HFFc6 (cell line): Measurements from ENCODE around the gene DPH5. TPM values are rescaled to one million over a fixed set of nuclear protein-coding genes. Genes with fewer than 3 reads are reported as not detected.

ENCODE experiments used
- DNase-seq: peaks from one replicate; pipeline ENCODE4 v3.0.0-alpha.2; 2018
- H3K27ac Mint-ChIP-seq: 2 replicates; pipeline ENCODE4 v1.8.0; 2020; ENCODE audit warnings: mild to moderate bottlenecking, mixed read lengths
- H3K27me3 Mint-ChIP-seq: 2 replicates; pipeline ENCODE4 v1.8.0; 2021; ENCODE audit warnings: mild to moderate bottlenecking, moderate library complexity, mixed read lengths; ENCODE audit not compliant: insufficient read depth
- H3K36me3 Mint-ChIP-seq: 2 replicates; pipeline ENCODE4 v1.8.0; 2021; ENCODE audit warnings: low read depth, mixed read lengths
- H3K4me1 Mint-ChIP-seq: 2 replicates; pipeline ENCODE4 v1.8.0; 2020; ENCODE audit warnings: low read depth, mixed read lengths
- H3K4me3 Mint-ChIP-seq: 2 replicates; pipeline ENCODE4 v1.8.0; 2020; ENCODE audit warnings: mild to moderate bottlenecking, moderate library complexity, mixed read lengths
- H3K9me3 Mint-ChIP-seq: 2 replicates; pipeline ENCODE4 v1.8.0; 2020; ENCODE audit warnings: mild to moderate bottlenecking, mixed read lengths
- total RNA-seq, 6 experiments: library from RNA; stranded (reverse); fragmentation: NEBNext Ultra II Directional; extraction: Animal tissue kit (Norgen Biotek cat#: 25700); gene quantifications; 2 replicates in 1 of 6; 3 replicates in 5 of 6; pipeline ENCODE4 v1.2.3, GENCODE V29; 2021
- TF ChIP-seq, protein P1 (sequence below): fragments of 200-600 bp; sonication (generic); IDR thresholded peaks from 2 replicates; pipeline ENCODE4 v1.5.0; 2021; ENCODE audit warnings: antibody characterized with exemption, mild to moderate bottlenecking

DPH5 gene
- total RNA-seq, 6 experiments from 2014 or later, result 38.1 to 49.8 (median 39.3) TPM

- Mint-ChIP-seq H3K4me3 (no peak overlapping the region), H3K27ac (no peak overlapping the region), H3K36me3 (no peaks in the 10 kb centered on the region; the same call in 1 of the 2 replicates), H3K4me1 (peaks cover 6% of the 10 kb centered on the region; the same call in 1 of the 2 replicates), H3K27me3 (no peaks in the 10 kb centered on the region), H3K9me3 (no peaks in the 10 kb centered on the region)
- no peak for DNase-seq
- TF ChIP-seq, protein P1, sequence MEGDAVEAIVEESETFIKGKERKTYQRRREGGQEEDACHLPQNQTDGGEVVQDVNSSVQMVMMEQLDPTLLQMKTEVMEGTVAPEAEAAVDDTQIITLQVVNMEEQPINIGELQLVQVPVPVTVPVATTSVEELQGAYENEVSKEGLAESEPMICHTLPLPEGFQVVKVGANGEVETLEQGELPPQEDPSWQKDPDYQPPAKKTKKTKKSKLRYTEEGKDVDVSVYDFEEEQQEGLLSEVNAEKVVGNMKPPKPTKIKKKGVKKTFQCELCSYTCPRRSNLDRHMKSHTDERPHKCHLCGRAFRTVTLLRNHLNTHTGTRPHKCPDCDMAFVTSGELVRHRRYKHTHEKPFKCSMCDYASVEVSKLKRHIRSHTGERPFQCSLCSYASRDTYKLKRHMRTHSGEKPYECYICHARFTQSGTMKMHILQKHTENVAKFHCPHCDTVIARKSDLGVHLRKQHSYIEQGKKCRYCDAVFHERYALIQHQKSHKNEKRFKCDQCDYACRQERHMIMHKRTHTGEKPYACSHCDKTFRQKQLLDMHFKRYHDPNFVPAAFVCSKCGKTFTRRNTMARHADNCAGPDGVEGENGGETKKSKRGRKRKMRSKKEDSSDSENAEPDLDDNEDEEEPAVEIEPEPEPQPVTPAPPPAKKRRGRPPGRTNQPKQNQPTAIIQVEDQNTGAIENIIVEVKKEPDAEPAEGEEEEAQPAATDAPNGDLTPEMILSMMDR, result no peak
Measured at GRCh38 chr1:101066260-101066936, 40.8 kb upstream of the DPH5 start.

DNA sequence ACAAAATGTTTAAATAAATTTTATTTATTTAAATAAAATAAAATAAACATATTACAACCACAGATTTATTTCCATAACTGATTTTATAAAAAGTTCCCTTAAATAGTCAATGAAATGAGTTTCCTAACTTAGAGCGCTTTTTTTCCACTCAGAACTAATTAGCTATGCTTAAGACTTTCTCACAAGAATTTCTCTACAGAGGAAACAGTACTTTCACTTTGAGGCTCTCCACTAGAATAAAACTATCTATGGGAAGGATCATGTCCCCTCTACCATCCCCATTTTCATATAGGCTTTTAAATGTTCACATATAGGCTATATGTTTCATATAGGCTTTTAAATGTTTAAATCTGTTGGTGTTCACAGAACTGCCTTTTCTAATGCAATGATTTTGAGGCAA lies 40.0 kb upstream of the DPH5 start:
- Mint-ChIP-seq H3K4me1 (peaks cover 6% of the 10 kb centered on the region; the same call in 1 of the 2 replicates), H3K27ac (no peak overlapping the region), H3K9me3 (no peaks in the 10 kb centered on the region), H3K4me3 (no peak overlapping the region), H3K36me3 (no peaks in the 10 kb centered on the region; the same call in 1 of the 2 replicates), H3K27me3 (no peaks in the 10 kb centered on the region)
- DNase-seq, result no peak
- TF ChIP-seq, protein P1, result no peak

- no peak for DNase-seq
- Mint-ChIP-seq H3K27me3 (no peaks in the 10 kb centered on the region), H3K4me3 (no peak overlapping the region), H3K4me1 (peaks cover 6% of the 10 kb centered on the region; the same call in 1 of the 2 replicates), H3K9me3 (no peaks in the 10 kb centered on the region), H3K36me3 (no peaks in the 10 kb centered on the region; the same call in 1 of the 2 replicates), H3K27ac (no peak overlapping the region)
- TF ChIP-seq, protein P1, result no peak
Measured at GRCh38 chr1:101064697-101065096, 39.1 kb upstream of the DPH5 start.

GRCh38 chr1:101060992-101061391 lies 35.4 kb upstream of the DPH5 start:
- DNase-seq, result no peak
- peaks cover 6% of the 10 kb centered on the region; the same call in 1 of the 2 replicates for H3K4me1 Mint-ChIP-seq
- H3K27ac Mint-ChIP-seq, result no peak overlapping the region
- H3K4me3 Mint-ChIP-seq, result no peak overlapping the region
- H3K36me3 Mint-ChIP-seq, result no peaks in the 10 kb centered on the region
- TF ChIP-seq, protein P1, result no peak
- no peaks in the 10 kb centered on the region for H3K9me3 Mint-ChIP-seq
- H3K27me3 Mint-ChIP-seq, result no peaks in the 10 kb centered on the region

DNA sequence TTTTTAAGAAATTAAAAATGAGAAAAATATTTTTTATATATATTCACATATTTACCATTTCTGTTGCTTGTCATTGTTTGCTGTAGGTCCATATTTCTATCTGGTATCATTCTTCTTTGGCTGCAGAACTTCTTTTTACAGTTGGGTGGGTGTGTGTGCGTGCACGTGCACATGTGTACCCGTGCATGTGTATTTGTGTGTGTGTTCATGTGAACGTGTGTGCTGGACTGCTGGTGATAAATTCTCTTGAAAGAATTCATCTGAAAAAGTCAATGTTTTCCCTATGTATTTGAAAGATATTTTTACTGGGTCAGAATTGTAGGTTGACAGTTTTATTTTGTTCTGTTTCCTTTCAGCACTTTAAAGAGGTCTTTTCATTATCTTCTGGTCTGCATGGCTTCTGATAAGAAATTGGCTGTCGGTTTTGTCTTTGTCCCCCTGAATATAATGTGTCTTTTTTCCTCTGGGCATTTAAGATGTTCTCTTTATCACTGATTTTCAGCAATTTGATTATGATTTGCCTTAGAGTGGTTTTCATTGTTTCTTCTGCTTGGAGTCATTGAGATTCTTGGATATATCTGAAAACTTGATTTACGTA lies 34.5 kb upstream of the DPH5 start:
- H3K27ac Mint-ChIP-seq, result no peak overlapping the region
- H3K36me3 Mint-ChIP-seq, result no peaks in the 10 kb centered on the region
- H3K9me3 Mint-ChIP-seq, result no peaks in the 10 kb centered on the region
- peaks cover 6% of the 10 kb centered on the region for H3K4me1 Mint-ChIP-seq
- no peaks in the 10 kb centered on the region for H3K27me3 Mint-ChIP-seq
- no peak overlapping the region for H3K4me3 Mint-ChIP-seq
- no peak for DNase-seq
- TF ChIP-seq, protein P1, result no peak
